Fibroblast of lung (primary cell): ENCODE results near the gene JUP. TPM values are rescaled to one million over a fixed set of nuclear protein-coding genes. Genes with fewer than 3 reads are reported as not detected.

Source experiments
- DNase-seq, 2 donors: peaks; one replicate each; pipeline versions ENCODE4 v3.0.0 to v3.0.0-alpha.2; 2010; ENCODE audit warnings: low read depth in 2 of 2
- H2AFZ ChIP-seq: 2 replicates; pipeline ENCODE4 v1.5.1; 2012; ENCODE audit warnings: low read length, control low read depth, inconsistent platforms
- H3K27ac ChIP-seq: 2 replicates; pipeline ENCODE4 v1.5.1; 2011; ENCODE audit warnings: low read length, control low read depth; ENCODE audit not compliant: insufficient read depth
- H3K27me3 ChIP-seq: 2 replicates; pipeline ENCODE4 v1.5.1; 2011; ENCODE audit warnings: mild to moderate bottlenecking, low read length; ENCODE audit not compliant: control insufficient read depth, insufficient read depth
- H3K36me3 ChIP-seq: 2 replicates; pipeline ENCODE4 v1.5.1; 2011; ENCODE audit warnings: low read length; ENCODE audit not compliant: control insufficient read depth, insufficient read depth
- H3K4me1 ChIP-seq: 2 replicates; pipeline ENCODE4 v1.5.1; 2011; ENCODE audit warnings: low read length; ENCODE audit not compliant: control insufficient read depth, insufficient read depth; ENCODE audit errors: extremely low read depth
- H3K4me2 ChIP-seq: 2 replicates; pipeline ENCODE4 v1.5.1; 2011; ENCODE audit warnings: low read length, control low read depth; ENCODE audit not compliant: insufficient read depth; ENCODE audit errors: extremely low read depth
- H3K4me3 ChIP-seq, 4 experiments: fragments of 200-600 bp in 1 of 4; sonication (generic) in 1 of 4; replicated peaks in 1 of 4; 2 replicates each; pipeline ENCODE4 v1.5.1; 2011 to 2016; ENCODE audit warnings: low read length in 4 of 4, low read depth in 3 of 4, mild to moderate bottlenecking in 3 of 4, control low read depth in 2 of 4, inconsistent platforms in 1 of 4, mixed read lengths in 1 of 4; ENCODE audit not compliant: insufficient read depth in 1 of 4; ENCODE audit errors: control extremely low read depth in 1 of 4
- H3K79me2 ChIP-seq: 2 replicates; pipeline ENCODE4 v1.5.1; 2012; ENCODE audit warnings: mild to moderate bottlenecking, low read length, inconsistent platforms; ENCODE audit not compliant: control insufficient read depth, insufficient read depth
- H3K9ac ChIP-seq: 2 replicates; pipeline ENCODE4 v1.5.1; 2011; ENCODE audit warnings: mild to moderate bottlenecking, low read length, control low read depth; ENCODE audit not compliant: insufficient read depth
- H3K9me3 ChIP-seq: 2 replicates; pipeline ENCODE4 v1.5.1; 2012; ENCODE audit warnings: low read depth, low read length; ENCODE audit not compliant: control insufficient read depth, insufficient read depth
- H4K20me1 ChIP-seq: 2 replicates; pipeline ENCODE4 v1.5.1; 2011; ENCODE audit warnings: low read length; ENCODE audit not compliant: control insufficient read depth, insufficient read depth; ENCODE audit errors: extremely low read depth
- EZH2 ChIP-seq: IDR thresholded peaks from 2 replicates; pipeline ENCODE4 v1.5.1; 2012; ENCODE audit warnings: low read length, control low read depth, mild to moderate bottlenecking; ENCODE audit errors: missing control alignments
- polyA plus RNA-seq, 2 donors: library from polyadenylated mRNA; depleted of rRNA in 1 of 2; stranded (reverse) in 1 of 2; unstranded in 1 of 2; fragments of >200 nt; gene quantifications; 2 replicates each; pipeline ENCODE4 v1.2.1, GENCODE V29; 2011 to 2012; ENCODE audit warnings: missing spikeins in 1 of 2
- total RNA-seq: library from RNA; depleted of rRNA; stranded (reverse); fragments of >200 nt; gene quantifications from 2 replicates; pipeline ENCODE4 v1.2.1, GENCODE V29; 2014
- TF ChIP-seq, protein P1 (sequence below), 2 donors: IDR thresholded peaks in 1 of 2; conservative IDR thresholded peaks in 1 of 2; 1 replicate in 1 of 2; 2 replicates in 1 of 2; pipeline ENCODE4 v1.5.1; 2011 to 2012; ENCODE audit warnings: low read length in 2 of 2, control low read depth in 1 of 2, inconsistent platforms in 1 of 2, low read depth in 1 of 2, mild to moderate bottlenecking in 1 of 2

Gene JUP
- total and polyA plus RNA-seq, 2 donors (not counting 1 experiment from before 2014, with no cell fraction given), result 3.2 to 13.2 TPM

DNA sequence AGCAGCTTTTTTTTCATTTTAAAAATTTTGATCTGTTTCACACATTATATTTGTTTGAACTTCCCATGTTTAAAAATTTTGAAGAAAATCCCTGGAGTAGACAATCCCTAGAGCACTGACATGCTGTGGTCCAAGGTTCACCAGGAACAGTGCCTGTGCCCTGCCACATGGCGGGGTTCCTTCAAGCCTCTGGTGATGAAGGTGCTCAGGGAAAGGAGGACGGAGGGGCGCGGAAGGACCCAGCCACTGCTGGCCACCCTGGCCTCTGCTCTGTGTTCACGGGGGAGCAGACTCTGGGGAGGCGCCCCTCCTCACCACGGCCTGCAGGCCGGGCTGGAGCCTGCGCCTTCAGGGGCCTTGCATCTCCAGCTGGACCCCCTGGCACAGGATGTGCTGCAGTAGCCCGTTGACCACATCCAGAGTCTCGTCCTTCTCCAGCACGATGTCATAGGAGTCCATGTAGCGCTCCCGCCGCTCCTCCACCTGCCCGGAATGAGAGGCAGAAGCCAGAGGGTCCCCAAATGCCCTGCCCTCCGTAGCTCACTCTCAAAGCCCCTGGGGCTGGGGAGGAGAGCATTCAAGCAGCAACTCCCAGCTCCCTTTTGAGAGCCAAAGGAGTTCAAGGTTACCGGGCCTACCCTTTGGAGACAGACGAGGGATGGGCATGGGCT is 38.8 kb upstream of the JUP start:
- H2AFZ ChIP-seq, result no peak overlapping the region
- TF ChIP-seq, protein P1, sequence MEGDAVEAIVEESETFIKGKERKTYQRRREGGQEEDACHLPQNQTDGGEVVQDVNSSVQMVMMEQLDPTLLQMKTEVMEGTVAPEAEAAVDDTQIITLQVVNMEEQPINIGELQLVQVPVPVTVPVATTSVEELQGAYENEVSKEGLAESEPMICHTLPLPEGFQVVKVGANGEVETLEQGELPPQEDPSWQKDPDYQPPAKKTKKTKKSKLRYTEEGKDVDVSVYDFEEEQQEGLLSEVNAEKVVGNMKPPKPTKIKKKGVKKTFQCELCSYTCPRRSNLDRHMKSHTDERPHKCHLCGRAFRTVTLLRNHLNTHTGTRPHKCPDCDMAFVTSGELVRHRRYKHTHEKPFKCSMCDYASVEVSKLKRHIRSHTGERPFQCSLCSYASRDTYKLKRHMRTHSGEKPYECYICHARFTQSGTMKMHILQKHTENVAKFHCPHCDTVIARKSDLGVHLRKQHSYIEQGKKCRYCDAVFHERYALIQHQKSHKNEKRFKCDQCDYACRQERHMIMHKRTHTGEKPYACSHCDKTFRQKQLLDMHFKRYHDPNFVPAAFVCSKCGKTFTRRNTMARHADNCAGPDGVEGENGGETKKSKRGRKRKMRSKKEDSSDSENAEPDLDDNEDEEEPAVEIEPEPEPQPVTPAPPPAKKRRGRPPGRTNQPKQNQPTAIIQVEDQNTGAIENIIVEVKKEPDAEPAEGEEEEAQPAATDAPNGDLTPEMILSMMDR (conservative IDR thresholded peaks at IDR 0.05 in 1 of 2, IDR thresholded peaks at IDR 0.05 in 1 of 2; ENCODE audit: low read depth in 1 of 2, low read length in 2 of 2), result no peak
- TF ChIP-seq EZH2, result no peak
- no peak overlapping the region for H3K4me3 ChIP-seq
- H3K79me2 ChIP-seq, result no peaks in the 10 kb centered on the region
- no peaks in the 10 kb centered on the region for H3K9me3 ChIP-seq
- no peaks in the 10 kb centered on the region for H3K4me1 ChIP-seq
- H3K36me3 ChIP-seq, result peaks cover 9% of the 10 kb centered on the region
- no peak overlapping the region for H3K9ac ChIP-seq
- no peak overlapping the region for H3K27ac ChIP-seq
- H3K4me2 ChIP-seq, result no peak overlapping the region
- no peaks in the 10 kb centered on the region for H4K20me1 ChIP-seq
- no peaks in the 10 kb centered on the region for H3K27me3 ChIP-seq
- DNase-seq, result no peak

DNA sequence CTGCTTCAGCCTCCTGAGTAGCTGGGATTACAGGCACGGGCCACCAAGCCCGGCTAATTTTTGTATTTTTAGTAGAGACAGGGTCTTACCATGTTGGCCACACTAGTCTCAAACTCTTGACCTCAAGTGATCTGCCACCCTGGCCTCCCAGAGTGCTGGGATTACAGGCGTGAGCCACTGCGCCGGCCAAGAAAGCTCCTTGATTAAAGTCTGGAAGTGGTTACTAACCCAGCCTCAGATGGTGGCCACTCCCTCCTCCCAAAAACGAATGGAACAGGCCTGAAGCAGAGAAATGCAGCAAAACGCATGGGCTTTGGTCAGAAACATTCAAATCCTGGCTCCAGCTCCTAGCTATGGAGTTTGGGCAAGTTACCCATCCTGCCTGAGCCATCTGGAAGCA is 37.6 kb upstream of the JUP start:
- Histone ChIP-seq H3K9me3 (no peaks in the 10 kb centered on the region), H3K27ac (no peak overlapping the region), H3K4me2 (no peak overlapping the region), H3K36me3 (peaks cover 17% of the 10 kb centered on the region), H3K4me1 (no peaks in the 10 kb centered on the region), H2AFZ (no peak overlapping the region), H4K20me1 (no peaks in the 10 kb centered on the region), H3K9ac (no peak overlapping the region), H3K27me3 (no peaks in the 10 kb centered on the region), H3K4me3 (no peak overlapping the region), H3K79me2 (no peaks in the 10 kb centered on the region)
- TF ChIP-seq, protein P1 (conservative IDR thresholded peaks at IDR 0.05 in 1 of 2, IDR thresholded peaks at IDR 0.05 in 1 of 2; ENCODE audit: low read depth in 1 of 2, low read length in 2 of 2), result no peak
- no peak for TF ChIP-seq EZH2
- no peak for DNase-seq

DNA sequence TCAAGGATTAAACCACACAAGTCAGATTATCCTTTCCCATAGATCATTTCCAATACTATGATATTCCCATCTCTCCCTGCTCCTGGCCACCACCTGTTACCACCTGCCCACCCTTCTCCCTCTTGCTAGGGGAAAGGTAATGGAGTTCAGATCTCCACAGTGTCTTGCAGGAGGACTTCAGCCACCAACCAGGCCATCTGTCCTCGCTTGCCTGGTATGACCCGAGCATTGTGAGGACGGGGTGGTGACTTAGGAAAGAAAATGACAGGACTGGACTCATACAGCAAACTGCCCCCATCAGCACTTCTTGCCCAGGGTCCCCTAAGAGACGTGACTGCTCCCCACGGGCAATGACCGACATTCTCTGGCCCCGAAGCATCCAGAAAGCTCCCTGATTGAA is 37.1 kb upstream of the JUP start:
- Histone ChIP-seq H3K4me3 (no peak overlapping the region), H3K4me1 (no peaks in the 10 kb centered on the region), H3K36me3 (peaks cover 17% of the 10 kb centered on the region), H3K79me2 (no peaks in the 10 kb centered on the region), H3K27me3 (no peaks in the 10 kb centered on the region), H3K9me3 (no peaks in the 10 kb centered on the region), H3K9ac (no peak overlapping the region), H4K20me1 (no peaks in the 10 kb centered on the region), H3K27ac (no peak overlapping the region), H2AFZ (no peak overlapping the region), H3K4me2 (no peak overlapping the region)
- TF ChIP-seq, protein P1 (conservative IDR thresholded peaks at IDR 0.05 in 1 of 2, IDR thresholded peaks at IDR 0.05 in 1 of 2; ENCODE audit: low read depth in 1 of 2, low read length in 2 of 2), result no peak
- TF ChIP-seq EZH2, result no peak
- no peak for DNase-seq
